Endodermal cell (in vitro differentiated cells): ENCODE results near the gene NAXD. TPM values are rescaled to one million over a fixed set of nuclear protein-coding genes. Genes with fewer than 3 reads are reported as not detected.

Source experiments
- DNase-seq: peaks from one replicate; pipeline ENCODE4 v3.0.0-alpha.2; 2017
- H3K27ac ChIP-seq: 2 replicates; pipeline ENCODE4 v1.5.1; 2013; ENCODE audit warnings: mild to moderate bottlenecking, low read depth, low read length, moderate library complexity
- H3K27me3 ChIP-seq: 2 replicates; pipeline ENCODE4 v1.6.1; 2013; ENCODE audit warnings: mild to moderate bottlenecking, low read length, moderate library complexity; ENCODE audit not compliant: insufficient read depth, control insufficient read depth, poor library complexity, severe bottlenecking
- H3K36me3 ChIP-seq: 2 replicates; pipeline ENCODE4 v1.7.0; 2013; ENCODE audit warnings: mild to moderate bottlenecking, low read length, moderate library complexity; ENCODE audit not compliant: control insufficient read depth, insufficient read depth
- H3K4me1 ChIP-seq: one replicate; pipeline ENCODE4 v1.7.0; 2013; ENCODE audit warnings: low read length; ENCODE audit not compliant: control insufficient read depth, insufficient read depth
- H3K4me3 ChIP-seq: 2 replicates; pipeline ENCODE4 v1.5.1; 2013; ENCODE audit warnings: mild to moderate bottlenecking, low read length, moderate library complexity
- H3K9ac ChIP-seq: 2 replicates; pipeline ENCODE4 v1.6.1; 2013; ENCODE audit warnings: mild to moderate bottlenecking, low read length, moderate library complexity; ENCODE audit not compliant: poor library complexity, severe bottlenecking; ENCODE audit errors: extremely low read depth
- H3K9me3 ChIP-seq: 2 replicates; pipeline ENCODE4 v1.6.1; 2013; ENCODE audit warnings: mild to moderate bottlenecking, low read length, moderate library complexity; ENCODE audit not compliant: control insufficient read depth
- H3K27ac Mint-ChIP-seq: 2 replicates; pipeline ENCODE4 v1.8.0; 2020; ENCODE audit warnings: mixed read lengths
- H3K27me3 Mint-ChIP-seq: 2 replicates; pipeline ENCODE4 v1.8.0; 2021; ENCODE audit warnings: mild to moderate bottlenecking, mixed read lengths; ENCODE audit not compliant: insufficient read depth
- H3K36me3 Mint-ChIP-seq: 2 replicates; pipeline ENCODE4 v1.8.0; 2020; ENCODE audit warnings: low read depth, mixed read lengths
- H3K4me1 Mint-ChIP-seq: 2 replicates; pipeline ENCODE4 v1.8.0; 2020; ENCODE audit warnings: mixed read lengths
- H3K4me3 Mint-ChIP-seq: 2 replicates; pipeline ENCODE4 v1.8.0; 2020; ENCODE audit warnings: mild to moderate bottlenecking, moderate library complexity, mixed read lengths
- H3K9me3 Mint-ChIP-seq: 2 replicates; pipeline ENCODE4 v1.8.0; 2020; ENCODE audit warnings: mild to moderate bottlenecking, mixed read lengths
- CTCF ChIP-seq: fragments of 200-600 bp; sonication (generic); conservative IDR thresholded peaks from 2 replicates; pipeline ENCODE4 v1.5.0; 2021; ENCODE audit warnings: antibody characterized with exemption, mild to moderate bottlenecking
- WGBS, 2 experiments: methylation state at CpG; one replicate each; pipeline versions ENCODE4 v1.1.5 to v1.1.7; 2013; ENCODE audit warnings: missing lambda C conversion rate in 2 of 2, mixed read lengths in 1 of 2; ENCODE audit not compliant: insufficient coverage in 1 of 2, insufficient read length in 1 of 2; 5-methylcytosine and 5-hydroxymethylcytosine counted together
- total RNA-seq, 2 donors: library from RNA; stranded (reverse); fragmentation: NEBNext Ultra II Directional in 1 of 2; extraction: Animal tissue kit (Norgen Biotek cat#: 25700) in 1 of 2; gene quantifications; 2 replicates in 1 of 2; 3 replicates in 1 of 2; pipeline ENCODE4 v1.2.1, GENCODE V29; 2021

The NAXD gene
- total RNA-seq, 2 donors from 2014 or later = 31.3 to 33.4 TPM

- H3K27ac ChIP-seq = no peak overlapping the region
- no peaks in the 10 kb centered on the region for H3K36me3 ChIP-seq
- no peaks in the 10 kb centered on the region for H3K4me1 ChIP-seq
- H3K27me3 ChIP-seq = no peaks in the 10 kb centered on the region
- no peak overlapping the region for H3K4me3 Mint-ChIP-seq
- no peak overlapping the region for H3K27ac Mint-ChIP-seq
- WGBS, 2 experiments = 93 to 94% methylated on average over 10 to 14 of the region's 14 CpGs
- H3K36me3 Mint-ChIP-seq = no peaks in the 10 kb centered on the region
- H3K9ac ChIP-seq = no peak overlapping the region
- no peaks in the 10 kb centered on the region for H3K4me1 Mint-ChIP-seq
- DNase-seq = peak; percentile 40
- H3K9me3 ChIP-seq = no peaks in the 10 kb centered on the region
- TF ChIP-seq CTCF = no peak
- H3K4me3 ChIP-seq = no peak overlapping the region
- H3K27me3 Mint-ChIP-seq = no peaks in the 10 kb centered on the region
- no peaks in the 10 kb centered on the region for H3K9me3 Mint-ChIP-seq
Measured at GRCh38 chr13:110581506-110582185, 33.7 kb upstream of the NAXD start.

GRCh38 chr13:110582421-110582954 lies 32.9 kb upstream of the NAXD start:
- no peaks in the 10 kb centered on the region for H3K36me3 Mint-ChIP-seq
- no peak overlapping the region for H3K4me3 Mint-ChIP-seq
- no peak overlapping the region for H3K9ac ChIP-seq
- H3K9me3 Mint-ChIP-seq = no peaks in the 10 kb centered on the region
- WGBS, 2 experiments = 93 to 95% methylated on average over 11 to 13 of the region's 13 CpGs
- H3K4me3 ChIP-seq = no peak overlapping the region
- no peak overlapping the region for H3K27ac Mint-ChIP-seq
- no peak for TF ChIP-seq CTCF
- no peaks in the 10 kb centered on the region for H3K27me3 ChIP-seq
- DNase-seq = peak; percentile 39
- H3K36me3 ChIP-seq = no peaks in the 10 kb centered on the region
- H3K4me1 Mint-ChIP-seq = no peaks in the 10 kb centered on the region
- no peaks in the 10 kb centered on the region for H3K4me1 ChIP-seq
- no peaks in the 10 kb centered on the region for H3K9me3 ChIP-seq
- no peaks in the 10 kb centered on the region for H3K27me3 Mint-ChIP-seq
- H3K27ac ChIP-seq = no peak overlapping the region

- H3K4me3 ChIP-seq = no peak overlapping the region
- no peak overlapping the region for H3K9ac ChIP-seq
- no peak for TF ChIP-seq CTCF
- Mint-ChIP-seq H3K9me3 (no peaks in the 10 kb centered on the region), H3K27ac (no peak overlapping the region), H3K4me1 (no peaks in the 10 kb centered on the region), H3K27me3 (no peaks in the 10 kb centered on the region), H3K4me3 (no peak overlapping the region), H3K36me3 (no peaks in the 10 kb centered on the region)
- no peaks in the 10 kb centered on the region for H3K27me3 ChIP-seq
- no peaks in the 10 kb centered on the region for H3K36me3 ChIP-seq
- DNase-seq = peak; percentile 30
- no peaks in the 10 kb centered on the region for H3K4me1 ChIP-seq
- no peak overlapping the region for H3K27ac ChIP-seq
- no peaks in the 10 kb centered on the region for H3K9me3 ChIP-seq
- 87 to 92% methylated on average over 5 to 13 of the region's 13 CpGs for WGBS, 2 experiments
Measured at GRCh38 chr13:110583178-110583865, 32.0 kb upstream of the NAXD start.
